Neuronal stem cell (in vitro differentiated cells): ENCODE measurements around the gene DOK4.
A peak's percentile ranks its signal among the peaks of the same experiment; 100 is the strongest.

Source experiments
- DNase-seq: peaks from one replicate; pipeline ENCODE4 v3.0.0-alpha.2; 2013; ENCODE audit warnings: low spot score
- H2AFZ ChIP-seq: one replicate; pipeline ENCODE4 v1.6.1; 2013; ENCODE audit warnings: mild to moderate bottlenecking, low read length, inconsistent platforms
- H2AK5ac ChIP-seq: 2 replicates; pipeline ENCODE4 v1.6.1; 2013; ENCODE audit warnings: low read depth, mild to moderate bottlenecking, inconsistent platforms, low read length, moderate library complexity, mixed read lengths
- H2BK120ac ChIP-seq: 2 replicates; pipeline ENCODE4 v1.6.1; 2013; ENCODE audit warnings: low read depth, mild to moderate bottlenecking, inconsistent platforms, low read length, moderate library complexity, mixed read lengths
- H2BK12ac ChIP-seq: one replicate; pipeline ENCODE4 v1.6.1; 2013; ENCODE audit warnings: low read length, inconsistent platforms
- H2BK15ac ChIP-seq: 2 replicates; pipeline ENCODE4 v1.6.1; 2013; ENCODE audit warnings: mild to moderate bottlenecking, low read length, inconsistent platforms, mixed read lengths
- H2BK5ac ChIP-seq: one replicate; pipeline ENCODE4 v1.6.1; 2013; ENCODE audit warnings: inconsistent platforms, mild to moderate bottlenecking, low read length, moderate library complexity
- H3K14ac ChIP-seq: one replicate; pipeline ENCODE4 v1.6.1; 2013; ENCODE audit warnings: low read length, inconsistent platforms
- H3K18ac ChIP-seq: 2 replicates; pipeline ENCODE4 v1.6.1; 2013; ENCODE audit warnings: low read length, inconsistent platforms
- H3K23ac ChIP-seq: 2 replicates; pipeline ENCODE4 v1.6.1; 2013; ENCODE audit warnings: low read depth, mild to moderate bottlenecking, mixed read lengths, low read length, inconsistent platforms; ENCODE audit not compliant: poor library complexity
- H3K27ac ChIP-seq: replicated peaks from 3 replicates; pipeline ENCODE4 v1.5.1; 2013; ENCODE audit warnings: low read length, inconsistent platforms
- H3K27me3 ChIP-seq, 3 experiments: 2 replicates each; pipeline ENCODE4 v1.6.1; 2013; ENCODE audit warnings: low read length in 3 of 3, mild to moderate bottlenecking in 2 of 3, inconsistent platforms in 1 of 3, low read depth in 1 of 3, mixed read lengths in 1 of 3, moderate library complexity in 1 of 3; ENCODE audit not compliant: control insufficient read depth in 3 of 3, insufficient read depth in 3 of 3
- H3K36me3 ChIP-seq, 2 donors: replicated peaks in 1 of 2; 2 replicates each; pipeline ENCODE4 v1.6.1; 2013; ENCODE audit warnings: low read length in 2 of 2; ENCODE audit not compliant: control insufficient read depth in 2 of 2, insufficient read depth in 2 of 2
- H3K4ac ChIP-seq: 2 replicates; pipeline ENCODE4 v1.6.1; 2013; ENCODE audit warnings: inconsistent platforms, mild to moderate bottlenecking, low read length, moderate library complexity
- H3K4me1 ChIP-seq, 2 donors: 1 replicate in 1 of 2; 2 replicates in 1 of 2; pipeline ENCODE4 v1.6.1; 2013; ENCODE audit warnings: low read length in 2 of 2, low read depth in 1 of 2; ENCODE audit not compliant: control insufficient read depth in 2 of 2, insufficient read depth in 1 of 2
- H3K4me2 ChIP-seq: one replicate; pipeline ENCODE4 v1.6.1; 2013; ENCODE audit warnings: mild to moderate bottlenecking, low read length, inconsistent platforms; ENCODE audit not compliant: insufficient read depth, poor library complexity, severe bottlenecking
- H3K4me3 ChIP-seq, 2 donors: 2 replicates each; pipeline ENCODE4 v1.5.1; 2013; ENCODE audit warnings: low read length in 2 of 2, mild to moderate bottlenecking in 2 of 2, inconsistent platforms in 1 of 2, moderate library complexity in 1 of 2
- H3K79me1 ChIP-seq: one replicate; pipeline ENCODE4 v1.6.1; 2013; ENCODE audit warnings: low read depth, mild to moderate bottlenecking, inconsistent platforms, low read length, moderate library complexity
- H3K9ac ChIP-seq: one replicate; pipeline ENCODE4 v1.6.1; 2013; ENCODE audit warnings: mild to moderate bottlenecking, low read depth, low read length, inconsistent platforms; ENCODE audit not compliant: poor library complexity
- H3K9me3 ChIP-seq, 2 donors: replicated peaks in 1 of 2; 2 replicates each; pipeline versions ENCODE3 to v1.6.1; 2013; ENCODE audit warnings: low read length in 2 of 2, mild to moderate bottlenecking in 2 of 2, inconsistent platforms in 1 of 2, low read depth in 1 of 2, mixed read lengths in 1 of 2, moderate library complexity in 1 of 2; ENCODE audit not compliant: control insufficient read depth in 2 of 2, insufficient read depth in 1 of 2
- H4K8ac ChIP-seq: one replicate; pipeline ENCODE4 v1.6.1; 2013; ENCODE audit warnings: low read depth, mild to moderate bottlenecking, inconsistent platforms, low read length, moderate library complexity
- H4K91ac ChIP-seq: one replicate; pipeline ENCODE4 v1.6.1; 2013; ENCODE audit warnings: low read length, low read depth, mild to moderate bottlenecking, inconsistent platforms; ENCODE audit not compliant: poor library complexity
- WGBS, 2 donors: extraction: QIAGEN DNeasy Blood & Tissue Kit; methylation state at CpG; one replicate each; pipeline ENCODE4 v1.1.7; 2013; ENCODE audit warnings: missing lambda C conversion rate in 2 of 2, mixed read lengths in 1 of 2; ENCODE audit not compliant: insufficient read length in 2 of 2, insufficient replicate concordance in 1 of 2; ENCODE audit errors: extremely low coverage in 2 of 2; 5-methylcytosine and 5-hydroxymethylcytosine counted together

The DOK4 gene

GRCh38 chr16:57470711-57471110, 15.6 kb downstream of the DOK4 start:
- Histone ChIP-seq H4K8ac (no peak overlapping the region), H3K36me3 (peaks cover 60 to 83% of the 10 kb centered on the region in 2 donors), H3K23ac (no peak overlapping the region), H3K4ac (no peak overlapping the region), H3K79me1 (no peaks in the 10 kb centered on the region), H2BK5ac (no peak overlapping the region), H3K9me3 (no peaks in the 10 kb centered on the region), H3K27ac (no peak overlapping the region), H2BK120ac (no peak overlapping the region), H3K27me3 (no peaks in the 10 kb centered on the region), H3K18ac (no peak overlapping the region), H2BK12ac (no peak overlapping the region), H3K9ac (no peak overlapping the region), H4K91ac (no peak overlapping the region), H2AFZ (no peak overlapping the region), H3K4me2 (no peak overlapping the region), H2AK5ac (no peak overlapping the region), H3K4me3 (no peak overlapping the region), H3K4me1 (no peaks in the 10 kb centered on the region), H3K14ac (no peak overlapping the region), H2BK15ac (no peak overlapping the region)
- no peak for DNase-seq
- no CpG with 5 or more reads among the region's 6 CpGs for WGBS, 2 donors

GRCh38 chr16:57469917-57470470, 16.3 kb downstream of the DOK4 start:
- no peak overlapping the region for H2BK5ac ChIP-seq
- H3K79me1 ChIP-seq, result no peaks in the 10 kb centered on the region
- peaks cover 63 to 90% of the 10 kb centered on the region in 2 donors for H3K36me3 ChIP-seq
- DNase-seq, result no peak
- no peak overlapping the region for H3K4me2 ChIP-seq
- H2BK120ac ChIP-seq, result no peak overlapping the region
- H3K23ac ChIP-seq, result no peak overlapping the region
- no peaks in the 10 kb centered on the region for H3K4me1 ChIP-seq
- no peak overlapping the region for H3K14ac ChIP-seq
- no peak overlapping the region for H2AFZ ChIP-seq
- no peak overlapping the region for H2BK15ac ChIP-seq
- no peaks in the 10 kb centered on the region for H3K9me3 ChIP-seq
- no CpG with 5 or more reads among the region's 9 CpGs for WGBS, 2 donors
- H3K4me3 ChIP-seq, result no peak overlapping the region
- H3K27me3 ChIP-seq, result no peaks in the 10 kb centered on the region
- no peak overlapping the region for H4K8ac ChIP-seq
- H3K18ac ChIP-seq, result no peak overlapping the region
- no peak overlapping the region for H2AK5ac ChIP-seq
- no peak overlapping the region for H2BK12ac ChIP-seq
- H3K27ac ChIP-seq, result no peak overlapping the region
- H4K91ac ChIP-seq, result no peak overlapping the region
- H3K9ac ChIP-seq, result no peak overlapping the region
- H3K4ac ChIP-seq, result no peak overlapping the region

- Histone ChIP-seq H2BK12ac (no peak overlapping the region), H2AK5ac (no peak overlapping the region), H3K9ac (peak overlapping the region; percentile 25), H4K8ac (no peak overlapping the region), H2AFZ (no peak overlapping the region), H3K9me3 (no peaks in the 10 kb centered on the region), H3K18ac (no peak overlapping the region), H3K36me3 (peaks cover 61 to 97% of the 10 kb centered on the region in 2 donors), H3K79me1 (no peaks in the 10 kb centered on the region), H3K23ac (no peak overlapping the region), H3K27me3 (no peaks in the 10 kb centered on the region), H3K4me2 (no peak overlapping the region), H4K91ac (no peak overlapping the region), H3K4me3 (no peak overlapping the region), H3K4me1 (no peaks in the 10 kb centered on the region), H2BK15ac (no peak overlapping the region), H3K27ac (no peak overlapping the region), H3K14ac (no peak overlapping the region), H3K4ac (no peak overlapping the region), H2BK120ac (no peak overlapping the region), H2BK5ac (no peak overlapping the region)
- WGBS, 2 donors, result no CpG with 5 or more reads among the region's 11 CpGs
- DNase-seq, result no peak
These were observed 17.2 kb downstream of the DOK4 start for GRCh38 chr16:57469046-57469445.

- Histone ChIP-seq H3K4me2 (no peak overlapping the region), H4K91ac (no peak overlapping the region), H3K23ac (no peak overlapping the region), H4K8ac (no peak overlapping the region), H2AK5ac (no peak overlapping the region), H2AFZ (no peak overlapping the region), H3K4ac (no peak overlapping the region), H3K36me3 (peaks cover 55 to 95% of the 10 kb centered on the region in 2 donors), H2BK15ac (no peak overlapping the region), H2BK12ac (no peak overlapping the region), H3K4me1 (peaks cover under 1 to 2% of the 10 kb centered on the region in 2 donors), H3K27ac (no peak overlapping the region), H3K27me3 (no peaks in the 10 kb centered on the region), H2BK5ac (no peak overlapping the region), H3K18ac (no peak overlapping the region), H3K14ac (no peak overlapping the region), H3K9me3 (no peaks in the 10 kb centered on the region), H3K4me3 (no peak overlapping the region), H3K9ac (no peak overlapping the region), H2BK120ac (no peak overlapping the region), H3K79me1 (no peaks in the 10 kb centered on the region)
- DNase-seq, result no peak
- WGBS, 2 donors, result 100% methylated on average over 1 of the region's 2 CpGs; no CpG with 5 or more reads in 1 of the 2 donors
These were observed 17.9 kb downstream of the DOK4 start for GRCh38 chr16:57468346-57468745.
